ENCODE data around the gene ANKS6.

DNA sequence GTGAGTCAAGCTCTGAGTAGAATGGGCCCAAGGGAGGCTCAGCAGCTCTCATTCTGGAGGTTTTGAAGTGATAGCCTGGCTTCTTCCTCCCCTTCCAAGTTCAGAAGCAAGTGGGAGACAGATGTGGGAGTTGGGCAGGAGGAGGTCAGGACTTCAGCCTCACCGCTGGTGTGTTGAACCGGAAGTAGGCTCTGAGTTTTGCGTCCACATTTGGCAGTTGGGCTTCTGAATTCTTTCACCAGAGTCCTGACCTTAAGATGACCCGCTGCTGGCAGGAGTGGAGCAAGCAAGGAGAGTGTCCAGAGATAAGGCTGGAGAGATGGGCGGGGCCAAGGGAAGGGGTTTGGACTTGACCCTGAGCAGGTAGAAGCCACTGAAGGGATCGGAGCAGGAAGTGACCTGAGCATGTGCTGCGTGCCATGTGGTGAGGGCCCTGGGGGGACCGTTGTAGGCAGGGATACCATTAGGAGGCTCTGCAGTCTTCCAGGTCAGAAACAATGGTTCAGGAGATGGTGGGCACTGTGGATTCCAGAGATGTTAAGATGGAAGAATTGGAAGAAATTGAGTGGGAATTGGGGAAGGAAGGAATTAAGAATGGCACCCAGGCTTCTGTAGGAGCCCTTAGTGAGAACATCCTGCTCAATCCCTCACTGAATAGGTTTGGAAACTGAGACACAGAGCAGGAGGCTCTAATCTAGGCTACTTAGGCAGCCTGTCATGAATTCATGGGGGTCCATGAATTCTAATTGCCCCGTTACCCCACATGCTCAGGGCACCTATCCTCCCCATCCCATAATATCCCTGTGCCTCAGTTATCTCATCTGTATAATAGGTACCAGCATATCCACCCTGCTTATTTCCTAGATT is 37.0 kb upstream of the ANKS6 start:
- TF ChIP-seq POLR2A (IDR thresholded peaks at IDR 0.05): no peak
- TF ChIP-seq POLR2AphosphoS5 (IDR thresholded peaks at IDR 0.05): no peak
- TF ChIP-seq, protein P1, sequence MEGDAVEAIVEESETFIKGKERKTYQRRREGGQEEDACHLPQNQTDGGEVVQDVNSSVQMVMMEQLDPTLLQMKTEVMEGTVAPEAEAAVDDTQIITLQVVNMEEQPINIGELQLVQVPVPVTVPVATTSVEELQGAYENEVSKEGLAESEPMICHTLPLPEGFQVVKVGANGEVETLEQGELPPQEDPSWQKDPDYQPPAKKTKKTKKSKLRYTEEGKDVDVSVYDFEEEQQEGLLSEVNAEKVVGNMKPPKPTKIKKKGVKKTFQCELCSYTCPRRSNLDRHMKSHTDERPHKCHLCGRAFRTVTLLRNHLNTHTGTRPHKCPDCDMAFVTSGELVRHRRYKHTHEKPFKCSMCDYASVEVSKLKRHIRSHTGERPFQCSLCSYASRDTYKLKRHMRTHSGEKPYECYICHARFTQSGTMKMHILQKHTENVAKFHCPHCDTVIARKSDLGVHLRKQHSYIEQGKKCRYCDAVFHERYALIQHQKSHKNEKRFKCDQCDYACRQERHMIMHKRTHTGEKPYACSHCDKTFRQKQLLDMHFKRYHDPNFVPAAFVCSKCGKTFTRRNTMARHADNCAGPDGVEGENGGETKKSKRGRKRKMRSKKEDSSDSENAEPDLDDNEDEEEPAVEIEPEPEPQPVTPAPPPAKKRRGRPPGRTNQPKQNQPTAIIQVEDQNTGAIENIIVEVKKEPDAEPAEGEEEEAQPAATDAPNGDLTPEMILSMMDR (IDR thresholded peaks at IDR 0.05): no peak

Data from upper lobe of left lung (tissue), 4 donors.